Liver (tissue), 3 donors: ENCODE results near the gene COMP.

Experiments used
- ATF3 ChIP-seq: IDR thresholded peaks from 2 replicates; pipeline ENCODE4 v1.6.1; 2016; ENCODE audit warnings: antibody characterized with exemption
- CTCF ChIP-seq: fragments of 150-350 bp; IDR thresholded peaks from 2 replicates; pipeline ENCODE4 v1.5.1; 2017; ENCODE audit warnings: improper control_type of control experiment, low read depth, low read length; ENCODE audit not compliant: missing input control
- JUND ChIP-seq, 2 donors: IDR thresholded peaks; 2 replicates each; pipeline ENCODE4 v1.6.1; 2016; ENCODE audit warnings: antibody characterized with exemption in 2 of 2
- MAX ChIP-seq: IDR thresholded peaks from 2 replicates; pipeline ENCODE4 v1.6.1; 2016; ENCODE audit warnings: antibody characterized with exemption
- REST ChIP-seq: IDR thresholded peaks from 2 replicates; pipeline ENCODE4 v1.6.1; 2016; ENCODE audit warnings: antibody characterized with exemption, mild to moderate bottlenecking
- RXRA ChIP-seq, 2 donors: IDR thresholded peaks; 2 replicates each; pipeline ENCODE4 v1.6.1; 2017 to 2018; ENCODE audit warnings: antibody characterized with exemption in 2 of 2, mild to moderate bottlenecking in 1 of 2
- TAF1 ChIP-seq: conservative IDR thresholded peaks from 2 replicates; pipeline ENCODE4 v1.6.1; 2016; ENCODE audit warnings: antibody characterized with exemption, mild to moderate bottlenecking
- YY1 ChIP-seq: IDR thresholded peaks from 2 replicates; pipeline ENCODE4 v1.6.1; 2016; ENCODE audit warnings: antibody characterized with exemption, mild to moderate bottlenecking
- donor health status: healthy.
- donor health status: healthy.

GRCh38 chr19:18759304-18759994 lies 31.7 kb downstream of the COMP start:
- TF ChIP-seq MAX, result no peak
- no peak for TF ChIP-seq CTCF
- TF ChIP-seq RXRA (IDR thresholded peaks at IDR 0.05), result no peak
- no peak for TF ChIP-seq JUND (IDR thresholded peaks at IDR 0.05)
- no peak for TF ChIP-seq REST
- no peak for TF ChIP-seq TAF1
- no peak for TF ChIP-seq YY1
- TF ChIP-seq ATF3, result no peak
